GM19395 (cell line): ENCODE data around the gene KIF1B.
A peak's percentile ranks its signal among the peaks of the same experiment; 100 is the strongest.
"Not testable (repeated sequence)": the region's sequence is repeated elsewhere in the genome, so short reads cannot be mapped to it uniquely, and the experiment has no call there.

Experiments
- ATAC-seq: cut with Tn5 transposase; IDR thresholded peaks from one replicate; pipeline ENCODE4 v1.9.1; 2021; ENCODE audit warnings: mild to moderate bottlenecking, moderate library complexity; ENCODE audit not compliant: unreplicated experiment

The KIF1B gene

DNA sequence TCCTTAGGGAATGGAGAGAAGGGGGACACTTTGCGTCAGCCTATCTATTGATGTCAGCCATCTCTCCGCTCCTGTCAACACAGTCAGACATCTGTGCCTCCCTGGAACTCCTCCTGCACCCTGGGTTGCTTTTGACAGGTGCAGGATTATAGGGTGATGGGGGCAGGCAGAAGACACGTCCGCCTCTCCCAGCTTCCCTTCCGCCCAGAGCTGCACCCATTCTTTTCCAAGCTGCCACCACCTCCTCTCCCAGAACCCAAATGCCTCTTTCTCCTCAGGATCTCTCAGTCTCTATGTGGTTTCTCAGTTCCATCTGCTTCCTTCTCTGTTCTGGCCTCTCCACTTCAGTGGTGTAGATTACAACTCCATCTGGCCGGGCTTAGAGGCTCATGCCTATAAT, 17.1 kb upstream of the KIF1B start:
- ATAC-seq: no peak

GRCh38 chr1:10195570-10195969, 14.8 kb upstream of the KIF1B start:
- no peak for ATAC-seq

DNA sequence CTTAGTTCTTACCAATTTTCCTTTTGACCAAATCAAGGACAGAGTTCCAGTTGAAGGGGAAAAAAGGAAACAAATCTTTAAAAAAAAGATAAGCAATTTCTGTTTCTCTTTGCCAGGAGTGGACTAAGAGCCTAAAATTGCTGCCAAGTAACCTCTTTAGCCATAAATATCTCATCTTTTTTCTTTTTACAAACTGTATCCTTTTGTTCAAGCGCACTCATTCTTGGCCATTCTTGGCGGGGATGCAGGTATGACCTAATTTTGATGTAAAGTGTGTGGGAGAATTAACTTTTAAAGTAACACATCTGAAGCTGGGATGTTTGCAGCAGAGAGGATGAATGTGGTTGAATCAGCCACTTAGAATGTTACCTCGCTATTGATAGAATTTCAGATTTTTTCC, 13.4 kb upstream of the KIF1B start:
- no peak for ATAC-seq

DNA sequence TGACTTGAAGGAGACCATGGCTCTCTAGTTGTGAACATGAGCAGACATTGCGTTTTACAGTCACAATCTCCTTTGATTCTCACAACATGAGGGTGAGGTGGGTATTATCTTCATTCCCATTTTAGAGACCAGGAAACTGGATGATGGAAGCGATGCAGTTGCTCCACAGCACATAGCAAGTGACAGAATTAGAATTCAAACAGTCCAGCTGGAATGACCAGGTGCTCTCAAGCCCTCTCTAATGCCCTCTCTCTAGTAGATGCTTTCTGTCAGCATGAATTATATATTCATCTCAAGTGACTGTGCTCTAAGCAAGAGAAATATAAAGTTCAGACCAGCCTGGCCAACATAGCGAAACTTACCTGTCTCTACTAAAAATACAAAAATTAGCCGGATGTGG, 9.8 kb upstream of the KIF1B start:
- ATAC-seq: no peak

DNA sequence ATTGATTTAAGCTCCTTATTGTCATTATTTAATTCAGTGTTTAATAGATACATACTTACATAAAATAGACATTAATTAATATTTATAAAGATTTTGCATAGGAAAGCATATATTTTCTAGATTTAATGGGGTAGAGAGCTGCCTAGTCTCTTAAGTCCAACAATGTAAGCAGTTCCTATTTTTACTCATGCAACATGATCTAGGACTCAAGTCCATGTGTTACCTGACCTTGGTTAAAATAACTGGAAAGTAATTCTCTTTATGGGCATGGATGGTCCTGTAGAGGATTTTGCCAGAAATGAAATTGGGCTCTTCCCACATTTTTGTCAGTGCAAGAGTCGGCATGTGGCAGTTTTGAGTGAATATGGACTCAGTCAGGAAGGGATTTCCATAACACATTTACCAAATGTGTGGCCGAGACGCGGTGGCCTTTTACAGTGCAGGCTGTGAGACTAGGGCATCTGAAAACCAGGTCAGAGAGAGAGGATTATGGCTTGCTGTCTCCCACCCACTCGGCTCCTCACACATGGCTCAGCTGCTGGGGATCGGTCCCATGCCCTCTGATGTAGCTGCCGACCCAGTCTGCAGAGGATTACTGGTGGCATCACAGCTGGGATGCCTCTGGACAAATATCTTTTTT, 6.2 kb upstream of the KIF1B start:
- ATAC-seq: no peak

DNA sequence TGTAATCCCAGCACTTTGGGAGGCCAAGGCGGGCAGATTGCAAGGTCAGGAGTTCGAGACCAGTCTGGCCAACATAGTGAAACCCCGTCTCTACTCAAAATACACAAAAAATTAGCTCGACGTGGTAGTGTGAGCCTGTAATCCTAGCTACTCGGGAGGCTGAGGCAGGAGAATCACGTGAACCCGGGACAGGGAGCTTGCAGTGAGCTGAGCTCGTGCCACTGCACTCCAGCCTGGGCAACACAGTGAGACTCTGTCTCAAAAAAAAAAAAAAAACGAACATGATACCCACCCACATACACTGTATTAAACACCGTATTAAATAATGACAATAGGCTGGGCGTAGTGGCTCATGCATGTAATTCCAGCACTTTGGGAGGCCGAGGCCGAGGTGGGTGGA, 5.2 kb upstream of the KIF1B start:
- ATAC-seq: not testable (repeated sequence)

- ATAC-seq: no peak
These were observed 2.6 kb upstream of the KIF1B start for GRCh38 chr1:10207810-10208209.

DNA sequence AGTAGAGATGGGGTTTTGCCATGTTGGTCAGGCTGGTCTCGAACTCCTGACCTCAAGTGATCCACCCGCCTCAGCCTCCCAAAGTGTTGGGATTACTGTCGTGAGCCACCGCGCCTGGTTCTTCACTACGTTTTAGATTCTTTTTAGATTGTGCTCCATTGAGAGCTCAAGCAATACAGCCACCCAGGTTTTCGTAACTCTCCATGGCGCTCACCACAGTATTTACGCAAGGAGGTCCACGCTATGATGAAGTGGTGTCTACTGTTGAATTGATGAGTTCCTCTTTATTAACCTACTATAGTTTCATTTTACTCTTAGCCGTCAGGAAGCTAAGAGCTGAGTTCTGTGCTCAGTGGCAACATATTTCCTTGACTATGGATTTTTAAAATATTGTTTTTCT, 1.8 kb upstream of the KIF1B start:
- ATAC-seq: no peak

- ATAC-seq: no peak
These were observed 823 bp upstream of the KIF1B start for GRCh38 chr1:10209590-10209904.

DNA sequence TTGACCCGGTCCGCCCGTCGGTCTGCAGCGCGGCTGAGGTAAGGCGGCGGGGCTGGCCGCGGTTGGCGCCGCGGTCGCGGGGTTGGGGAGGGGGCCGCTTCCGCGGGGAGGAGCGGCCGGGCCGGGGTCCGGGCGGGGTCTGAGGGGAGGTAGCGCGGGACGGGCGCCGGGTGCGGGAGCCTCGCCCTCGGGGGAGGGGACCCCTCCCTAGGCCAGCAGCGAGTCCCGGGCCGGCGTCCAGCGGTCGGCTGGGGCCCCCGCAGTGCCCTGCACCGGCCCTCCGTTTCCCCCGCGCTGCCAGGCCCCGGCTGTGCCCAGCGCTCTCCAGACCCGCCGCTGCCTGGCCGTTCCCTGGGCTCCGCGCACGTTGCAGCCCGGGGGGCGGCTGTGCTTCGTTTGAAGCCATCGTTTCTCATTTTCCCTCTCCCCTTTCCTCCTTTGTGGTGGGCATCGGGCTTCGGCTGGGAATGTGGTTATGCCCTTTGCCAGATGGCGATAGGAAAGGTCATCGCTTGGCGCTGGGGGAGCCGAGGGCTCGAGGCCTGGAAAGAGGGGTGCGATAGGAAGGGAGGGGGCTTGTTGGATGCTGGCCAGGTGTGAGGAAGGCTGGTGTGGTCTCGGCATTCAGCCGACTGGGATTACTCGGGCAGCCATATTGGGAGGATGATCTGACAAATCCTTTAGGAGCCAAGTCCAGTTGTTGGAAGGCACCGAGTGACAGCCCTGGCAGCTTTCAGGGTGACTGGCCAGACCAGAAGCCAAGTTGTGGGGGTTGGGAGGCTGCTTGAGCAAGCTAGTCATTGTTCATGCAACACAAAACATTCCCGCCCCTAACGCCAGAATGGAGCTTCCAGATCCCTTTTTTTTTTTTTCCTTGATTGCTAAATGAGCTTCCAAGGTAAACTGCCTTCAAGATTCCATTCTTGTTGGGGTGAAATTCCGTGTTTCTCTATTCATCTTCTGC, 753 bp downstream of the KIF1B start:
- peak; percentile 18 for ATAC-seq

DNA sequence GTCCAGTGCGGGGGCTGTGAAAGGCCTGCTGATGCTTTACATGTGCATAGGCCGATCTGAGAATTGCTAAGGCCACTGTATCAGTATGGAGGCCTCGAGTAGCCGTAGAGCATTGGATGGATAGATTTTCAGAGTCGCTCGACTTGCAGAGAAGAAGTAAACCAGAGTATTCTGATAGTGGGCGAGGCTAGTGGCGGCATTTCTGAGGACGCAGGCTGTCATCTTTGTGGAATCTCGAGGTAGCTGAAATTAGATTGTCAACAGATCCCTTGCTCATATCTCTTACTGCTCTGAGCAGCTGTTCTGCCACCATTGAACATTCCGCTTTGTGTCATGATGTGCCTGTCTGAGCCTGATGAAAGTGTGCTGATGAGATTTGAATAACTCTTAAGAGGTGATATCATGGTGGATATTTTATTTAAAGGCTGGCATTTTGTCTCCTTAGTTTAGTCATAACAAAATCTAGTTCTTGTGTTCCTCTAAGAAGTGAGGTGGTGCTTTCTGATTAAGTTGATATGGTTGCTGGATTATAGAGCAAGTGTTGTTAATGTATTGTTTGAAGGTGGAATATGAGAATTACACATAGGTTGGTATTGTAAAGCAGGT, 1.5 kb downstream of the KIF1B start:
- ATAC-seq: no peak

- no peak for ATAC-seq
These were observed 2.1 kb downstream of the KIF1B start for GRCh38 chr1:10212476-10212875.

GRCh38 chr1:10213186-10213705, 2.9 kb downstream of the KIF1B start:
- no peak for ATAC-seq

- ATAC-seq: no peak
These were observed 5.8 kb downstream of the KIF1B start for GRCh38 chr1:10216090-10216749.

GRCh38 chr1:10217748-10218441, 7.5 kb downstream of the KIF1B start:
- ATAC-seq: no peak

DNA sequence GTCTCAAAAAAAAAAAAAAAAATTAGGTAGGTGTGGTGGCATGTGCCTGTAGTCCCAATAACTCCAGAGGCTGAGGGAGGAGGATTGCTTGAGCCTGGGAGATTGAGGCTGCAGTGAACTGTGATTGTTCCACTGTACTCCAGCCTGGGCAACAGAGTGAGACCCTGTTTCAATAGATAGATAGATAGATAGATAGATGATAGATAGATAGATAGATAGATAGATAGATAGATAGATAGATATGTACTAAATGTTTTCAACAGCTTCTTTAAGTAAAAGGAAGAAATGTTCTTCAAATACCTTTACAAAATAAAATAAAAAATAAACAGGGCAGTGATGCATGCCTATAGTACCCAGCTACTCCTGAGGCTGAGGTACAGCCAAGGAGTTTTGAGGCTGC, 9.8 kb downstream of the KIF1B start:
- no peak for ATAC-seq

- not testable (repeated sequence) for ATAC-seq
These were observed 10.3 kb downstream of the KIF1B start for GRCh38 chr1:10220657-10221056.

GRCh38 chr1:10225573-10225972, 15.2 kb downstream of the KIF1B start:
- no peak for ATAC-seq

- ATAC-seq: no peak
These were observed 18.2 kb downstream of the KIF1B start for GRCh38 chr1:10228528-10228927.

GRCh38 chr1:10229903-10230302, 19.5 kb downstream of the KIF1B start:
- no peak for ATAC-seq

DNA sequence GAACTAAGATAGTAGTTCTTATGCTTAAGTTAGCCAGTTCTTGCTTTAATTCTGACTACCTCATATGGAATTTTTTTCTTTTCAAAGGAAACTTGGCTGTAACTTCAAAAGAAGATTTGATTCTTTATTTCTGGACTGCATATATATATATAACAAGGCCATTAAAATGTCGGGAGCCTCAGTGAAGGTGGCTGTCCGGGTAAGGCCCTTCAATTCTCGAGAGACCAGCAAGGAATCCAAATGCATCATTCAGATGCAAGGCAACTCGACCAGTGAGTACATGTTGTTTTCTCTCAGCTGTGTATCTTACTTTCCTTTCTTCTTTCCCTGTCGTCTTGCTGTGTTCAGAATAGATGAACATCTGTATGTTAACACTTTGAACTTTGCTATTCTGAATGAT, 21.8 kb downstream of the KIF1B start:
- no peak for ATAC-seq
